MM.1S (cell line): ENCODE results near the gene SCN4A.

Source experiments
- CTCF ChIP-seq: fragments of 300-600 bp; sonication (generic); IDR thresholded peaks from 2 replicates; pipeline ENCODE4 v1.5.1; 2016; ENCODE audit warnings: antibody characterized with exemption, low read length, mixed read lengths
- EZH2 ChIP-seq: fragments of 300-600 bp; sonication (generic); optimal IDR thresholded peaks from 2 replicates; pipeline ENCODE3; 2017; ENCODE audit warnings: low read depth, mild to moderate bottlenecking, antibody characterized with exemption, low read length, mixed read lengths
- EZH2phosphoT487 ChIP-seq: fragments of 300-600 bp; sonication (generic); IDR thresholded peaks from 2 replicates; pipeline ENCODE4 v1.6.1; 2018; ENCODE audit warnings: antibody characterized with exemption, low read length

GRCh38 chr17:64016231-64016784, 43.6 kb upstream of the SCN4A start:
- TF ChIP-seq EZH2 (no peak), CTCF (peak; percentile 44), EZH2phosphoT487 (no peak)
